Stimulated activated CD8-positive, alpha-beta memory T cell treated with anti-CD3 and anti-CD28 coated beads, Interleukin-12 subunit alpha, Interleukin-12 subunit beta, amount 100 ng/mL, for 24 hours (primary cell): Measurements from ENCODE around the gene ATE1.
A peak's percentile ranks its signal among the peaks of the same experiment; 100 is the strongest.
"Not testable (repeated sequence)": the region's sequence is repeated elsewhere in the genome, so short reads cannot be mapped to it uniquely, and the experiment has no call there.

ENCODE experiments used
- DNase-seq: peaks from one replicate; pipeline ENCODE4 v3.0.0-alpha.2; 2020; ENCODE audit errors: extremely low read depth

Gene ATE1

GRCh38 chr10:121927841-121928527 is at the start of gene ATE1:
TSS of gene ATE1 (minus strand) at chr10:121928031. CDS start at chr10:121927949, 82 bp downstream.
- DNase-seq = peak; percentile 62

GRCh38 chr10:121976607-121977006 is 48.8 kb upstream of the ATE1 start:
- no peak for DNase-seq

DNA sequence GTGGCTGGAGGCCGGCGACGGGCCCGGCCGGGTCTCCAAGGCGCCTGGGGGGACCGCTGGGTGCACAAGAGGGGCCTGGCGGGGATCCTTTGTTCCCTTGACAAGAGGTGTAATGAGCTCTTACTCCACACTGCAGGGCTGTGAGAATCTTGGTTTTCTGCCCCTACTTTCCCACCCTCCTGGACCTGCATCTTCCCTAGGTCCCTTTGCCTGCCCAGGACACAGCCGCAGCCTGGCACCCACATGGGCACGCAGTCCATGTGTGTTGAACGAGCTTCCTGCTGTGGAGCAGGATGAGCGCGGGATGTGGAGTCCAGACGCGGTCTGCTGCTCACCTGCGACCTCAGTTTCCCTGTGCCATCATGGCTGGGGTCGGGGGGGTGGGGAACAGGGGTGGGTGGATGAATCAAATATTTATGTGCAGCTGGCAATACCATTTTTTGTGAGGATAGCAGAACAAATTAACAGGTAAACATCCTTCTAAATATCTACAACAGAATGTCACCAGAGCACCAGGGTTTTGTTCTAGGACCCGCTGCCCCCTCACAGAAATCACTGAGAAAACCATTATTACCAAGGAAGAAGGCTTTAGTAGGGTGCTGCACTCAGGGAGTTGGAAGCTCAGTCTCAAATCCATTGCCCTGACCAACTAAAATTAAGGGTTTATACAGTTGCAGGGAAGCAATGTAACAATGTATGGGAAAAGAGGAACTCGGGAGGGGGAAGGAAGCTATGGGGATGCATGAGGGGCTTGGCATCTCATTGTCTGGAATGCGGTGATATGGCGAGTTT is 47.7 kb upstream of the ATE1 start:
- no peak for DNase-seq

DNA sequence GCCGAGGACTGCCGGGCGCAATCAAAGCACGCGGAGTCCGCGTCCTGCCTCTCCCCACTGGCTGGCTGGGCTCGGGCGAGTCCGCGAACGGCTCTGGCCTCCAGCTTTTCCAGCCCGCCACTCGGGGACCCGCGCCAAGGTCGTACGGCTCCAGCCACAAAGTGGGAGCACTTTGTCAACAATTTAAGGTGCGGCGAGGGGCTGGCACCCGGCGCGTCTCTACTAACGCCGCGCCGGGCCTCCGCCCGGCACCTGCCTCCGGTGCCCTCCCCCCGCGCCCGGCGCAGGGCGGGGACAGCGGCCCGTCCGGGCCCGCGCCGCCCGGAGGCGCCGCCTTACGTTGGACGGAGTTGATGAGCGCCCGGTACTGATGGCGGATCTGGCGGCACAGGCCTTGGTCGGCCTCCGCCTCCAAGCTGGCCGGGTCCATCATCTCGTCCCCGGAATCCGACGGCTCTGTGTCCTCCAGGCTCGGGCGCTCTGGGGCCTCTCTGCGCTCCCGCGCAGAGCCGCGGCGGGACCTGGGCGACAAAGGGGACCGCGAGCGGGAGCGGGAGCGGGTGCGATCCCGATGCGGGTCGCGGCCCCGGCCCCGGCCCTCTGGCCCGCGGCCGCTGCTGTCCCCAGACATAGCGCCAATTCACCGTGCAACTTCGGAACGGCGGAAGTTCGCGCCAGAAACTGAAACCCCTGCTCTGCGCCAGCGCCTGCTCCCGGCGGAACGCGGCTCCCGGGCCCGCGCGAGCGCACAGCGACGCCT is 46.9 kb upstream of the ATE1 start, which contains the start of gene NSMCE4A:
TSS of gene NSMCE4A (minus strand) at position 683 of the 760 bp plus-strand sequence. CDS start at position 631, 52 bp downstream.
- DNase-seq = peak; percentile 51

- DNase-seq = no peak
These were observed 46.2 kb upstream of the ATE1 start for GRCh38 chr10:121974019-121974534.

DNA sequence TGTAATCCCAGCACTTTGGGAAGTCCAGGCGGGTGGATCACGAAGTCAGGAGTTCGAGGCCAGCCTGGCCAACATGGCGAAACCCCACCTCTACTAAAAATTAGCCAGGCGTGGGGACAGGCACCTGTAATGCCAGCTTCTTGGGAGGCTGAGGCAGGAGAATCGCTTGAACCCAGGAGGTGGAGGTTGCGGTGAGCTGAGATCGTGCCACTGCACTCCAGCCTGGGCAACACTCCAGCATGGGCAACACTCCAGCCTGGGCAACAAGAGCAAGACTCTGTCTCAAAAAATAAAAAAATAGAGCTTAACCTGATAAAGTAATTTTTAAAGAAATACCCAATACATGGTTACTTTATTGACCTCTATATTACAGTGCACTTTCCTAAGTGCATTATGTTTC is 41.3 kb upstream of the ATE1 start:
- DNase-seq = not testable (repeated sequence)

GRCh38 chr10:121965996-121966395 is 38.2 kb upstream of the ATE1 start:
- DNase-seq = no peak

GRCh38 chr10:121961456-121961855 is 33.6 kb upstream of the ATE1 start:
- DNase-seq = no peak

- no peak for DNase-seq
These were observed 31.8 kb upstream of the ATE1 start for GRCh38 chr10:121959671-121960070.

DNA sequence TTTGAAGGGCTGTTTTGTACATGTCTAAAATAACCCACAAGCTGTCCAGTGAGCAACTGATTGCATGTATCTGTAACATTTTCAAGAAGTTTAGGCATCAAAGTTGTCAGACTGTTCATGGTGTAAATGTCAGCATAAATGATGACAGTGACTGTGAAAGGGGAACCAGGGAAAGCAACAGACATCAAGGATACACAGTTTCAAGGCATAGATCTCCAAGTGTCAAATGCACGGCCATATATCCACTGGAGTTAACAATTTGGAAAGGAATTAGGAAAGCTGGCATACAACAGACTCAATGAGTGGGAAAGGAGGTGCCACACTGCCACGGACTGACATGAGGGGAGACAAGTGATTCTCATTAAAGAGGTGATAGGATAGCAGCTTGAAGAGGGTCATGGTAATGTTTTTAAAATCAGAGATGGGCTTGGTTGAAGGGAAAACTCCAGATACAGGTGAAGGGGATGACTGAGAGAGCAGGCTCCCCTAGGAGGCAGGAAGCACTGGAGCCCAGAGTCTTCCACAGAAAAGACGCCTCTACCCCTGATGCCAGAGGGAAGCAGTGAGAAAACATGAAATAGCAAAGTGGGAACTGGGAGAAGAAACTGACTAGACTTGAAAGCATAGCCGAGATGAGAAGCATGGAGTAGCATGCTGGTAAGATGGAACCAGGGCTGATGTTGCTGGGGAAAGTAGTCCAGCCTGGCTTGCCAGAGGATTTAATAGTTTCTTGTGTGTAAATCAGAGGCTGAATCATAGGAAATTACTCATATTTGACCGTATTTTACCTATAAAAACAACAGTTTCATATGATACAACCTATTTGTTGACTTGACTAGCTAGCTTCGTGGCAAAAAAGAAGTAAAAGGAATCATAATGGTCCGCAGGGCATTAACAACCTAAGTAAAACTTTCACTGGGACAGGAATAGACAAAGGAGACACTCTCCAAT is 28.6 kb upstream of the ATE1 start:
- no peak for DNase-seq

DNA sequence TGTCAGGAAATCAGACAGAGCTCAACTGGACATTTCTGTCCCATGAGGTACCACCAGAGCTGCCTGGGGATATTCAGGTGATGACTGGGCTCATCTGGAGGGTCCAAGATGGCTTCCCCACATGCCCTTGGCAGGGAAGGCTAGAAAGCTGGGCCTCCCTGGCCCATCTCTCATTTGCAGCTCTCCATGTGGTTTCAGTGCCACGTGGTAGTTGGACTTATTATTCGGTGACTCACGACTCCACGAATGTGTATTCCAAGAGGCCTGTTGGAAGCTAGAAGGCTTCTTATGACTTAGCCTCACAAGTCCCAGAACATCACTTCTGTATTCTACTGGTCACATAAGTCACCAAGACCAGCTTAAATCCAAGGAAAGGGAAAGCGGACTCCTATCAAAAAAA is 24.4 kb upstream of the ATE1 start:
- no peak for DNase-seq

- DNase-seq = no peak
These were observed 21.6 kb upstream of the ATE1 start for GRCh38 chr10:121949451-121949850.

DNA sequence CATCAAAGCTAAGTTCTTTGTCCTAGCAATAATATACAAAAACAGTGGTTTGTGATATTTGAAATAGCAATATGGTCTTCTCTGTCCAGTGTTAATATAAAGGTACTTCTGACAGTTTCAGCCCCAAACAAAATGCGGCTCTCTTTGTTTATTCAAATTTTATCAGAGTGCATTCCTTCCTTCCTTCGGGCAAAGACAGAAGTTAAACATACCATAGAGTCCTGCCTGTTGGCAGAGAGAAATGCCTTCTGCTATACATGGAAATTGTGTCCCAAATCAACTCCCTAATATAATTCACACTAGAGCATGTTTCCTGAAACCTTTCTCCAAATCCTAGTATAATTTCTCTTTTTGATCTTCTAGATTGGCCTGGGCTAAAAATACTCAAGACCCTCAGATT is 21.2 kb upstream of the ATE1 start:
- no peak for DNase-seq

- no peak for DNase-seq
These were observed 19.8 kb upstream of the ATE1 start for GRCh38 chr10:121947343-121948330.

DNA sequence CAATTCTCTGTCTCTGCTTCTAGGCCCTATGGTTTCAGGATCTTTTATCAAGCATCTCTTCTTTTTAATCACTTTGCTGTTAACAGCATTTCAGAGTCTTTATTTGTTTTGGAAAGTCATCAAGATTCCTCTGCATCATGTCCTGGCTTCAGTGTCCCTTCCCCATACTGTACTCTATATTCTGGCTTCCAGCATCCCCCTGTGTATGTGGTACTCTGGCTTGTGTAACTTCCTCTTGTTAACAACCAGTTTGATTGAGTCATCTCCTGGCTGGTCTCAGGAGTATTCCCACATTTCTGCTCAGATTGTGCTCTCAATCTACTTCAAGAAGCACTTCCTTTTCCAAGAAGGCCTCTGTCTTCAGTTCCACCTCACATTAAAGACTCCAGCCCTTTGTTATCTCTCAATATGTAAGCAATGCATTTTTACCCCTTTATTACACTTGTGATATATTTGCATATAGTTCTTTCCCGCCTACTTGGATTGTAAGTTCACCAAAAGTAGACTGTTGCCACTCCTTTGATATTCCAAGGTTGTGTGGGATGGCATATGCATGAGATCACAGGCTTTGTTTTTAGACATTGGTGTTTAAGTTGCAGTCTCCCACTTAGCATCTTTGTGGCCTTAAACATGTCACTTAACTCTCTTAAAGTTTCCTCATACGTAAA is 15.1 kb upstream of the ATE1 start:
- DNase-seq = no peak

DNA sequence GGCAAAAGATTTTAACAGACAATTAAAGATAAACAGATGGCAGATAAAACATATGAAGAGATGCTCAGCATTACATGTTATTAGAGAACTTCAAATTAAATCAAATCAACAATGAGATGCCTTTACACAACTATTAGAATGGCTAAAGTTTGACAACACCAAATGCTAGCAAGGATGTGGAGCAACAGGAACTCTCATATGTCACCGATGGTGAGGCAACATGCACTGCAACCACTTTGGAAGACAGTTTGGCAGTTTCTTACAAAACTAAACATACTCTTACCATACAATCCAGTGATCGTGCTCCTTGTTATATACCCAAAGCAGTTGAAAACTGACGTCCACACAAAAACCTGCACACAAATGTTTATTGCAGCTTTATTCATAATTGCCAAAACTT is 13.7 kb upstream of the ATE1 start:
- no peak for DNase-seq

DNA sequence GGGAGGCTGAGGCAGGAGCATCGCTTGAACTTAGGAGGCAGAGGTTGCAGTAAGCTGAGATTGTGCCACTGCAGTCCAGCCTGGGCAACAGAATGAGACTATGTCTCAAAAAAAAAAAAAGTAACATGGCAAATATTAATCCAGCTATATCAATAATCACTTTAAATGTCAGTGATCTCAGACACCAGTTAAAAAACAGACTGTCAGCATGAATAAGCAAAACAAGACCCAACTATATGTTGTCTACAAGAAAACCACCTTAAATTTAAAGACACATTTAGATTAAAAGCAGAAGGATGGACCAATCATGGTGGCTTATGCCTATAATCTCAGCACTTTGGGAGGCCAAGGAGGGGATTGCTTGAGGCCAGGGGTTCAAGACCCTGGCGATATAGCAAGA is 8.5 kb upstream of the ATE1 start:
- no peak for DNase-seq

GRCh38 chr10:121935702-121936101 is 7.9 kb upstream of the ATE1 start:
- DNase-seq = no peak
